GM18907 (cell line): ENCODE measurements around the gene SH3BP1.

Experiments used
- ATAC-seq: cut with Tn5 transposase; IDR thresholded peaks from one replicate; pipeline ENCODE4 v1.9.1; 2021; ENCODE audit warnings: mild to moderate bottlenecking, moderate library complexity; ENCODE audit not compliant: unreplicated experiment

Gene SH3BP1

DNA sequence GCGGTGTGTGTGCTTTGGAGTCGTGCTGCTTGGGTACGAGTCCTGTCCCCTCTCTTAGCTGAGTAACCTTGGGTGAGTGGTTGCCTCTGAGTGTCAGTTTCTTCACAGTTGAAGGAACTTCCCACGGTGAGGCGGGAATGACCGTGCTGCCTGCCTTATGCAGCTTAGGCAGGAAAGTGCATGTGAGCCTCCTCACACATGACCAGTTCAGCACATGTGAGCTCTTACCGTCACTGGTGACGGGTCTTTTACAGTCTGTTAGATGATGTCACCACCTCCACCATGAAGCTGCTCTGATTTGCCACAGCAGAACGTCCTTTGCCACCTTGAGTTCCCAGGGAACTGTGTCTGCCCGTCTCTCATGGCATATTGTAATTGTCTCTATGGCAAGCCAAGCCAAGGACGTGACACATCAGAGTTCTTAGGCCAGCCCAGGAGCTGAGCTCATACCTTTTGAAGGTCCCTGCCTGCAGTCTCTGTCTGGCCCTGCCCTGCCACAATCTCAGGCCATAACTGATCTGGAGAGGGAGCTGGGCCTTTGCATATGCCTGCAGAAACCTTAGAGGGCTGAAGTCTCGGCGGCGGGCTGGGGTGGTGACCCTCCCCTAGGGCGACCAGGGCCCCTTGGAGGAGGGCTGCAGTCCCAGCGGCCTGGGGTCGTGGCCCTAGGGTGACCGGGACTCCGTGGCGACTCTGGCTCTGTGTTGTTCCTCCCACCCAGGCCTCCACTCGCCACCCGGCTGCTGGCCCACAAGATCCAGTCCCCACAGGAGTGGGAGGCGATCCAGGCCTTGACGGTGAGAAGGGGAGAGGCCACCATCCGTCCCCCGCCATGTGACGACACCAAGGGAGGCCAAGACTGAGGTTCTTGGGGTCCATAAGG lies 23.0 kb upstream of the SH3BP1 start:
- no peak for ATAC-seq

DNA sequence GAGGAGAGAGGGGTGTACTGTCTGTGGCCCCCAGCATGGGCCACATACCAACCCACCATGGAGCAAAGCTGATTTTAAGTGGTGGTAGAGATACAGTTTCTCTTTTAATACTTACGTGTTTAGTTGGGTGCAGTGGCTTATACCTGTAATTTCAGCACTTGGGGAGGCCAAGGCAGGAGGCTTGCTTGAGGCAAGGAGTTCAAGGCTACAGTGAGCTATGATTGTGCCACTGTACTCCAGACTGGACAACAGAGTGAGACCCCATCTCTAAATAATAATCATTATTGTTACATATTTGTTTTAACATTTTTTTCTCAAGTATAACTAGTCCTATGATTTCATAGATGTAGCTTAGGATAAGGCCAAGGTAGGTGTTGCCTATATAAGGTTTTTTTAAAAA lies 22.0 kb upstream of the SH3BP1 start:
- ATAC-seq, result no peak

DNA sequence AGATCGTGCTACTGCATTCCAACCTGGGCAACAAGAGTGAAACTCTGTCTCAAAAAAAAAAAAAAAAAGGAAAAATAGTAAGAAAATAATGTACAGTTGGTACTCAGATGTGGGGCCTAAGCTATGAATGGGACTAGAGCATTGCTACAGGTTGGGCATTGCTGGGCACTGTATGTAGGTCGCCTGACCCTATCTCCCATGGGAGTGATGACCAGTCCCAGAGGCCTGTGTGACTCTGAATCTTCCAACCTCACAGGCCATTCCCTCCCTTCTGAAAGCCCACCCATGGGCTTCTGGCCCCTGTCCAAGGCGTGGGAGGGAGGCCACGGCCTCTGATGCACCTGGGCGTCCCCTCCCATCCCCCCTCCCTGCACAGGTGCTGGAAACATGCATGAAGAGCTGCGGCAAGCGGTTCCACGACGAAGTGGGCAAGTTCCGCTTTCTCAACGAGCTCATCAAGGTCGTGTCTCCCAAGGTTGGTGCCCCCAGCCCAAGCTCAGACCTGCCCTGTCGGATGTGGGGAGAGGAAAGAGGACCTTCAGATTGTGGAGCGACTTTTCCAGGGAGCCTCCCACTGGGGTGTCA lies 21.3 kb upstream of the SH3BP1 start:
- no peak for ATAC-seq

DNA sequence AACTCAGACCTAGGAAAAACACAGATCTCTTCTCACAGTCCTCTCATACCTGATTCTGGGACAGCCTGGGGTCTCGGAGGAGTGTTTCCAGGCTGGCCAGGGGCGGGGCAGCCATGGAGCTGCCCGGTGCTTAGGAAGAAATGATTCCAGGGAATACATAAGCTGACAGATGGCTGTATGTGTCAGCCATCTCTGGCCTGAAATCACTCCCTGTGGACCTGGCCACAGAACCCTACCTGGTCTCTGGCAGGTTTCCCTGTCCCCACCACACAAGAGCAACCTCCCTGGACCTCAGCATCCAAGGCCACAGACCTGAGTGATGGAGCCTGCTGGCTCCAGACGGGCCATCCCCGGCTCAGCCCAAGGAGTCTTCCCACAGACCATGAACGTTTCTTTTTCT lies 20.8 kb upstream of the SH3BP1 start:
- ATAC-seq, result no peak

DNA sequence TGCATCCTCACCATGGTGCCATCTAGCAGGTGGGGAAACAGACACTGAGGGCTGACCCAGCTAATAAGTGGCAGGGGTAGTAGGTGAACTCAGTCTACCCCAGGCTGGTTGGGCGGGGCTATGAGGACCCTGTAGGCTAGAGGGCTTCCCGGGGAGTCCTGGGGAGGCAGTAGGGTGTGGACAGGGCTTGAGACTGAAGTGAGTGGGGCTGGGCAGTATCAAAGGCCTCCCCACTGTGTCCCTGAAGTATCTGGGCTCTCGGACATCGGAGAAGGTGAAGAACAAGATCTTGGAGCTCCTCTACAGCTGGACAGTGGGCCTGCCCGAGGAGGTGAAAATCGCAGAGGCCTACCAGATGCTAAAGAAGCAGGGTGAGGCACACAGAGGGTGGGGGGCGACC lies 19.5 kb upstream of the SH3BP1 start:
- no peak for ATAC-seq

DNA sequence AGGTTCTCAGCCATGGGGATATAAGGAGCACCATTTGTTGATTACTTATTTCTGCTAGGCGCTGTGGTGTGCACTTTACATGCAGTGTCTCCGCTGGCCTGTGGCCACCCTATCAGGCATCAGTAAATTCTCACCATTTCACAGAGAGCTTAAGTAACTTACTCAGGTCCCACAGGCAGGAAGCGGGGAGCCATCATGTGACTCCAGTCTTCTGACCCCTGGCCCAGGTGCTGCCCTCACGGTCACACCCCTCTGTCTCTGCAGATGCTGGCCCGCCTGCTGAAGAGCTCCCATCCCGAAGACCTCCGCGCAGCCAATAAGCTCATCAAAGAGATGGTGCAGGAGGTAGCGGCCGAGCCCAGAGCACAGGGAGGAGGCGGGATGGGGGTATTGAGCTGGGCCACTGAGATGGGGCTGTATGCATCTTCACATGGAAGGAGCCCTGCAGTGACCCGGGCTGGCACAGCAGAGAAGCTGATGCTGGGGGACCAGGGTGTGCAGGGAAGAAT lies 18.1 kb upstream of the SH3BP1 start:
- ATAC-seq, result no peak

DNA sequence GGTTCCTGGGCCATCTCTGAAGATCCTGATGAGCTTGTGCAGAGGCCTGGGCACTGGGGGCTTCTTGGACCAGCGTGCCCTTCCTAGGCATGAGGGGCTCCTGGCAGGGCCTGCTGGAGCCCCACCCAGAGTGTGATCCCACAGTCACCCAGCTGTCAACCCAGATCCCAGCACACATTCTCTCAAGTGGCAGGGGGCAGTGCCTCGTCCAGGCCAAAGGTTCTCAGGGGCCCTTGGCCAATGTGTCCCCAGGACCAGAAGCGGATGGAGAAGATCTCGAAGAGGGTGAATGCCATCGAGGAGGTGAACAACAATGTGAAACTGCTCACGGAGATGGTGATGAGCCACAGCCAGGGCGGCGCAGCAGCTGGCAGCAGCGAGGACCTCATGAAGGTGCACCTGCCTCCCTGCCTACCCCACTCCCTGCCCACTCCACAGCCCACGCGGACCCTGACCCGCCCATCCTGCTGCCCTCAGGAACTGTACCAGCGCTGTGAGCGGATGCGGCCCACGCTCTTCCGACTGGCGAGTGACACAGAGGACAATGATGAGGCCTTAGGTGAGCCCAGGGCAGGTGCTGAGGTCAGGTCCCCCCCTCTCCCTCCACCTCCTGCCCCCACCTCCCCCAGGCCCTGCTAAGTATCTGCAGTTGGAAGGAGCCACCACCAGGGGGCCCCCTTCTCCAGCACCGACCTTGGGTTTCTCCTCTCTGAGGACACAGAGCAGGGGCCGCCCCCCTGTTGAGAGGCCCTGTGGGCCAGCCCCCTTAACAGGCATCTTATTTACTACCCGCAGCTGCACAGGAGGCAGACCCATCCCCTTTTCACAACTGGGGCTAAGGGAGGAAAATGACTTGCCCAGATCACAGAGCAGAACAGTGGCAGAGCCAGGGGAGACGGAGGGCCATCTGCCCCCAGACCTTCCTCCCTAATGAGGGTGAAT lies 16.1 kb upstream of the SH3BP1 start:
- ATAC-seq, result peak; percentile 44

DNA sequence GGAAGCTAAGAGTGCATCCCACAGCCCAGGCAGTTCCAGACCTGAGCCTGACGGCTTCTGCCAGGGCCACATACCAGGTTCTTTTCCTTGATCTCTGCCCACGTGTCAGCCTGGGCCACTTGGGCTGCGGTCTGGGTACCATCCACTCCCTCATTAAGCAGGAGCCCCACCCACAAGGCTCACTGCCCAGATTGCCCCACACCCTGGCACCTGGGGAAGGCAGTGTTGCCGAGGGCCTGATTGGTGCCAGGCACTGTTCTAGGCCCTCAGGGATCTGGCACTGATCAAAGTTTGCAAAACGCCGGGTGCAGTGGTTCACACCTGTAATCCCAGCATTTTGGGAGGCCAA lies 15.5 kb upstream of the SH3BP1 start:
- ATAC-seq, result no peak

DNA sequence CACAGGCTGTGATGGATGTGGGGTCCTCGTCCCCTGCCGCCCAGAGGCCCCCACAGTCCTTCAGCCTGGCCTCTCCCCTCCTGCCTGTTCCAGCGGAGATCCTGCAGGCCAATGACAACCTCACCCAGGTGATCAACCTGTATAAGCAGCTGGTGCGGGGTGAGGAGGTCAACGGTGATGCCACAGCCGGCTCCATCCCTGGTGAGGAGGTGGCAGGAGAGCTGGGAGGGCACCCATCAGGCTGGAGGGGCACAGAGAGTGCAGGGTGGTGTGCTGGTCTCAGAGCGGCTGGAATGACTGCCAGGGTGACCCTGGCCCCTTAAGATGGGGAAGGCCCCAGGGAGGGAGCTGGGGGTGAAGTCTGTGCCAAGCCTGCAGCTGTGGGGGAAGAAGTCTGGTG lies 14.6 kb upstream of the SH3BP1 start:
- no peak for ATAC-seq

DNA sequence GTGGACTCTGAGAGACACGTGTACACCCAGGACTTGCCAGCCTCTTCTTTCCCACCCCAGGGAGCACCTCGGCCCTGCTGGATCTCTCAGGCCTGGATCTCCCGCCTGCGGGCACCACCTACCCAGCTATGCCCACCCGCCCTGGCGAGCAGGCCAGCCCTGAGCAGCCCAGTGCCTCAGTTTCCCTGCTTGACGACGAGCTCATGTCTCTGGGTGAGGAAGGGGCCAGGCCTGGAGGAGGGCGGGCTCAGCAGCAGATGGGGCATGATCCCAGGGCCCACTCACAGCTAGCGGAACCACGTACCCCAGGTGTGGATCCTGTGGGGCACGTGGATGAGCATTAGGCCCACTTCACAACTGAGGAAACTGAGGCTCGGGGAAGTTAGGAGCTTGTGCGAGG lies 13.7 kb upstream of the SH3BP1 start:
- ATAC-seq, result no peak

DNA sequence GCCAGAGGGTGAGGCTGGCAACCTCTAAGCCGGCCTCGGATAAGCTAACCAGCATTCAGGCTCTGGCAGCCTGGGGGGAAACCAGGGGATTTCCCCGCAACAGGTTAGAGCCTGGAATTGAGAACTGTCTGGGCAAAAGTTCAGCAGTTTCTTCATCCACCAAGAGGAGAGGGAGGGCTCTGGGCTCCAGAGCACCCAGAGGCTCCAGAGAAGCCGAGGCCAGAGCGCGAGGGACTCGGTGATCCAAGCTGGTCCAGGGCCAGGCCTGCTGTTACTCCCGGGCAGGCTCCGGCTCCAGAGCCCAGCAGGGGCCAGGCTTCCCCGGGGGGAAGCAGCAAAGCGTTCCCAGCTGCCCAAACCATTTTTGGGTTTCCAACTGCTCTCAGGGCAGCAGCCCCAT lies 13.3 kb upstream of the SH3BP1 start:
- ATAC-seq, result no peak

DNA sequence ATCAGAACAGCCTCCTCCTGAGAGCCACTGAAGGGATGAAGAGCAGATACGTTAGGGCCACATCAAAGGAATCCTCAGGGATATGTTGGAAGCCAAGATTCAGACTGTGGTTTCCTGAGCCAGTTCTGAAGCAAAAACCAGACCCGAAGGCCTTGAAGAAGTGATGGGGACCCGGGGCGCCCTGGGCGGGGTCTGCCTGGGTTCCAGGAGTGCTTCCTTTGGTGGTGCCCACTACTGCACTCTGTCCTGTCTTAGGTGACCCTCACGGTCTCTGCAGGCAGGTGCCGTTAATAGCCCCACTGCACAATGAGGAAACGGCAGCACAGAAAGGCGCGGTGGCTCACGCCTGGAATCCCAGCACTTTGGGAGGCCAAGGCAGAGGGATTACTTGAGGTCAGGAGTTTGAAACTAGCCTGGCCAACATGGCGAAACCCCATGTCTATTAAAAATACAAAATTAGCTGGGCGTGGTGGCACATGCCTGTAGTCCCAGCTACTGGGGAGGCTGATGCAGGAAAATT lies 12.9 kb upstream of the SH3BP1 start:
- no peak for ATAC-seq

DNA sequence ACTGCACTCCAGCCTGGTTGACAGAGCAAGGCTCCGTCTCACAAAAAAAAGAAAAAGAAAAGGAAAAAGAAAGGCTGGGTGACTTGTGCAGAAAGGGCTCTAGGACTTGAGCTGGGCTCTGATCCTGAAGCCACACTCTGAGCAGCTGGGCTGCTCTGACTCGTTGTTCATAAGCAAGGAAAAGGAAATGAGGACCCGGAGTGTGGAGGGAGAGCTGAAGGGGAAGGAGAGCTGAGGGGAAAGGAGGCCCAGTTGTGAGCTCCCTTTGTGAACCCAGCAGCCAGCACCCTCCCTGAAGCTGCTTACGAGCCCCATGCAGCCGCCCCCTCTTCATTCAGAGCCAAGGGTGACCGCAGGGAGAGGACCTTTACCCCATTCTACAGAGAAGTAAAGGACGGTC lies 12.3 kb upstream of the SH3BP1 start:
- ATAC-seq, result no peak

DNA sequence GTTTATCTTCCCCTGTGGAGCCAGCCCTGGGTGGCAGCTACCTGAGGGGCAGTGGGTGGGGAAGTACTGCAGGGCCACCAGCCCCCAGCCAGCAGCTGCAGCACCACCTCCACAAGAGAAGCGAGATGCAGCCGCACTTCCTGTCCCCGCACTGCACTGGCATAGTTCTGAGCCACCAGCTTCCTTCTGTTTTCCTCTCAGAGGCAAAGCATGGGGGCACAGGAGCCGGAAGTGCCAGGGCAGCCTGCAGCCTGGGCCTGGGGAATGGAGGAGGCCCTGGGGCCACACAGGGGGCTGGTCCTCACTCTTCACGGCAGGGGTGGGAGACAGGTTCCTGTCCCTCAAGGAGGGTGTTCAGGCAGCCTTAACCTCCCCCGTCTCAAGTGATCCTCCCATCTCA lies 11.9 kb upstream of the SH3BP1 start:
- no peak for ATAC-seq

DNA sequence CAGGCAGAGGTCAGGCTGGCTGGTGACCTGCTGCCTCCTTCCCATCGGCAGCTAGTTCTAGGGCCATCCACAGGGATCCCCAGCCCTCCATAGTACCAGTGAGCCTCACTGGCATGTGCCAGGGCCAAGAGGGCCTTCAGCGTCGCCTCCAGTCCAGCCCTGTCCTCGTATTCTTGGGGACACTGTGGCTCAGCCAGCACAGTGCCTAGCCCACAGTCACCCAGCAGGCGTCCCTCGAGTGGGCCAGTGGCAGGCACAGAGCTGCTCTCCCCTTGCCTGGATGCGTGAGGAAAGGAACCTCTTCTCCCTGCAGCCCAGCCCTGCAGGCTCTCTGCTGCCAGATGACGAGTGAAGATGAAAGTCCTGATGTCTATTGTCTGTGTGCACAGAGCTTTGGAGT lies 10.6 kb upstream of the SH3BP1 start:
- no peak for ATAC-seq

DNA sequence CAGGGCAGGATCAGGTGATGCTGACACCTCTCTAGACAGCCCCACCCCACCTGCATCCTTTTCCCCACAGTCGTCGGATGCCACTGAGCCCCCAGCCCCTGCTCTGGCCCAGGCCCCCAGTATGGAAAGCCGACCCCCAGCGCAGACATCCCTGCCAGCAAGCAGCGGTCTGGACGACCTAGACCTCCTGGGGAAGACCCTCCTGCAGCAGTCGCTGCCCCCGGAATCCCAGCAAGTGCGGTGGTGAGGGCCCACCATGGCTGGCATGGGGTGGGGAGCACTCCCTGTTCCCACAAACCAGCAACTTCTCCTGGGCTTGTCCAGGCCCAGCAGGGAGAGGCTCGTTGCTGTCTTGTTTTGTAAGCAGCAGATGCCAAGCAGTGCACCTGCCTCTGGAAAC lies 9.5 kb upstream of the SH3BP1 start:
- no peak for ATAC-seq

DNA sequence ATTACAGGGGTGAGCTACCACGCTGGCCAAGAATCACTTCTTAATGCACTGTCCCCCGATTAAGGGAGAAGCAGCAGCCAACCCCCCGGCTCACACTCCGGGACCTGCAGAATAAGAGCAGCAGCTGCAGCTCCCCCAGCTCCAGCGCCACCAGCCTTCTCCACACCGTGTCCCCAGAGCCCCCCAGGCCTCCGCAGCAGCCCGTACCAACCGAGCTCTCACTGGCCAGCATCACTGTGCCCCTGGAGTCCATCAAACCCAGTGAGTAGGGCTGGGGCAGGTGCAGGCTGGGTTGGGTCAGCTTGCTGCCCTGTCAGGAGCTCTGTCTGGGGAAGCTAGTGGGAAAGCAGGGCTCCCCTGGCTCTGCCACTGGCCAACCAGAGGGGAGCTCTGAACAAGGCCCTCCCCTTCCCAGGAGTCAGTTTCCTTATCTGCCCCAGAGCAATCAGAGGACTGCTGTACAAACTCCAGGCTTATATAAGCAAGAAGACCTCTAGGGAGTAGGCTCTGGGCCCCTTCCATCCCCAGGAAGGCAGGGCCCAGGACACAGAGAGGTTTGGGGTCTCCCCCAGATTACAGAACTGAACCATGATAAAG lies 8.5 kb upstream of the SH3BP1 start:
- no peak for ATAC-seq

DNA sequence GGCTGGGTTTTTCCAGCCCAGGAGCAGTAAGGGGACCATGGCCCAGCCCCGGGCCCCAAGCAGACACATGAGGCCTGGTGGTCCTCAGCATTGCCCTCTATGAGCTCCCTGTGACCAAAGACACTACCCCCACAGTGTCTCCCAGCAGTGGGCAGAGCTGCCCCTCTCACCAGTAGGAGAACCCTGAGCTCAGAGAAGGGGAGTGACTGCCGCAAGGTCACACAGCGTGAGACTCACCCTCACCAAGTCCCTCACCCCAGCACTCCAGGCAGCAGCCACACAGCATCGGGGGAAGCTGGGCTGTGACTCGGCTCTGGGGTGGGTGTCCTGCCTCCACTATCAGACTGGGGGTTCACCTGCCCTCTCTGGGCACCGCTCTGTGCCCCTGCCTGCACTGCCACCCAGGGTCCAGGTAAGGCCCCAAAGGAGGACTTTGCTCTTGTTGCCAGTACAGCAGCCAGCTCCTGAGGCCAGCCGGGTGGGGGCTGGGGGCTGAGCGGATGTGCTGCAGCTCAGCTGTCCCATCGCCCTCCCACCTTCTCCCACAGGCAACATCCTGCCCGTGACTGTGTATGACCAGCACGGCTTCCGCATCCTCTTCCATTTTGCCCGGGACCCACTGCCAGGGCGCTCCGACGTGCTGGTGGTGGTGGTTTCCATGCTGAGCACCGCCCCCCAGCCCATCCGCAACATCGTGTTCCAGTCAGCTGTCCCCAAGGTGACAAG lies 7.9 kb upstream of the SH3BP1 start:
- ATAC-seq, result no peak

DNA sequence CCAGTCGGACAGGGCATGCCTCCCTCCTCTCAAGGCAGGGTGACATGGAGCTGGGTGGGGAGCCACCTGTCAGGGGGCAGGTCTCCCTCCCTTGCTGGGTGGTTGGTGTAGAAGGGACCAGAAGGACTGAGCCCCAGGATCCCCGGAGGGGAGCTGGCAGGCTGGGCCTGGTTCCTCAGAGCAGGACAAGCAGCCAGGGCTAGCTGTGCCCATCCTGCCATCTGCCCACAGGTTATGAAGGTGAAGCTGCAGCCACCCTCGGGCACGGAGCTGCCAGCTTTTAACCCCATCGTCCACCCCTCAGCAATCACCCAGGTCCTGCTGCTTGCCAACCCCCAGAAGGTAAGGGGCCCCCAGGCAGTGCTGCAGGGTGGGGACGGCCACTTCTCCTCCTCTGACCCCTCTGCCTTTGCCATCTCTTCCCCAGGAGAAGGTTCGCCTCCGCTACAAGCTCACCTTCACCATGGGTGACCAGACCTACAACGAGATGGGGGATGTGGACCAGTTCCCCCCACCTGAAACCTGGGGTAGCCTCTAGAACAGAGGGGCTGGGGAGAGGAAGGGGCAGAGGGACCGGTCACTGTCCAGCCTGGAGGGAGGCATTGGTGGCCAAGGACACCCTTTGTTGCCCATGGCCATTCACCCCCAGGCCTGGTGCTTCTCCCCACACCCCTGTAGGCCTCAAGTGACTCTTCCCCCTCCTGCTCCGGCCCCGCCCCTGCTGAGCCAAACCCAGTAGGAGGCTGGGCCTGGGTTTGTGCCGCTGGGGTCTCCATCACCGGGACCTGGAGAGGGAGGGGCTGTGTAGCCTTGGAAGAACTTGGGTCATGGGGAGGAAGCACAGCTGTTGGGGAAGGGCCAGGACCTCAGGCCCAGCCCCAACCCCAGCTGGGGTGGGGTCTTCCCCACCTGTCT lies 7.0 kb upstream of the SH3BP1 start:
- ATAC-seq, result no peak
